Activated naive CD8-positive, alpha-beta T cell treated with anti-CD3 and anti-CD28 coated beads, Interleukin-2, amount 10 ng/mL, durations not matched to agents 7 days and 5 days (primary cell): ENCODE data around the gene PLGRKT. TPM values are rescaled to one million over a fixed set of nuclear protein-coding genes. Genes with fewer than 3 reads are reported as not detected.
"Not testable (repeated sequence)": the region's sequence is repeated elsewhere in the genome, so short reads cannot be mapped to it uniquely, and the experiment has no call there.

ENCODE experiments used
- ATAC-seq: fragments of 150-1000 bp; cut with Tn5 transposase; one replicate; pipeline ENCODE4 v1.10.0; 2021; ENCODE audit warnings: low read depth, moderate library complexity
- POLR2A ChIA-PET: fragments of 350-600 bp; sonication (Branson Sonifier 250); formaldehyde crosslinking; loops from one replicate; lab custom pipeline; 2021; ENCODE audit warnings: antibody characterized with exemption; lab: Charles Lee
- DNase-seq: peaks from one replicate; pipeline ENCODE4 v3.0.0; 2021
- H3K27ac Mint-ChIP-seq: one replicate; pipeline ENCODE4 v1.8.0; 2022; ENCODE audit warnings: mild to moderate bottlenecking, mixed read lengths
- H3K27me3 Mint-ChIP-seq: one replicate; pipeline ENCODE4 v1.8.0; 2022; ENCODE audit warnings: mild to moderate bottlenecking, moderate library complexity, mixed read lengths
- H3K36me3 Mint-ChIP-seq: one replicate; pipeline ENCODE4 v1.8.0; 2021; ENCODE audit warnings: mild to moderate bottlenecking, mixed read lengths
- H3K4me1 Mint-ChIP-seq: one replicate; pipeline ENCODE4 v1.8.0; 2021; ENCODE audit warnings: mixed read lengths
- H3K4me3 Mint-ChIP-seq: one replicate; pipeline ENCODE4 v1.8.0; 2022; ENCODE audit warnings: mild to moderate bottlenecking, moderate library complexity, mixed read lengths
- H3K9me3 Mint-ChIP-seq: one replicate; pipeline ENCODE4 v1.8.0; 2021; ENCODE audit warnings: mixed read lengths
- total RNA-seq, 2 experiments: library from RNA; stranded (reverse); gene quantifications; one replicate each; pipeline ENCODE4 v1.2.3, GENCODE V29; 2021

Gene PLGRKT
- total RNA-seq, 2 experiments from 2014 or later = 25.5 to 27.0 TPM

DNA sequence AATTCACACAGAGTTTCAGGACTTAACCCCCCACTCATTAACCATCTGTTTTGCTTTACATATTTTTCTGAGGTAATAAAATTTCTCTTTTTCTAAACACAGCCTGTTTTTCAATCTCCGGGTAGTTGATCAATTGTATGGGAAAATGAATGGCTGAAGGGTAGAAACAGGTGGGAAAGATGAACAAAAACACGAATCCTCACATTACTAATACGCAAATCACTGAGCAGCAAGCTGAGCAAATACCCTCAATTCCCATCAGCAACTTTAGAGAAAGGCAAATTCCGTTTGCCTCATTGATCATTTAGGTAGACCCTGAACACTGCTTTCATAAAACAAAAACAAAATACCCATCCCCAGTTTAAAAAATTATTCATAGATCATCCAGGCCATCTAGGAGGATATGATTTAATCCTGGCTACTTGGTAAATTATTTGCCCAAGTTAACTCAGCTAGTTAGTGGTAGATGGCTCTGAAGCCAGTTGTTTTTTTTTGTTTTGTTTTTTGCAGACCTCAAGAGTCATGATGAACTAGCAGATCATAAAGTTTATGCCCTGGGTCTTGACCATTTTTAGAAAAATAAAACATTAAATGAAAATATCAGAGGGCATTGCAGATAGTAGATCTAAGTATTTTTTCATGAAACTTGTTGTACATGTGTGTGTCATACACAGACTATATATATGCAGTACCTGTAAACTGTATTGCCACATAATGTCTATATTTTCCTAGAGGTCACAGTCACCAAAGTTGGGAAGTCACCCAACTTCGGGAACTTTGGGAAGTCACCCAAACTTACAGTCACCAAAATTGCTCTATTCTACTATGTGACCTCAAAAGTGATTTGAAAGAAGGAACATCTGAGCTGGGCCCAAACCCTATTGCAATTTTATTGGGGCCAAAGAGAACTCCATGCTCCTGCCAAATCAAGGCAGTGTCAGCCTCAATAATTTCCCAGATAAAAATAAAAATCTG is 11.0 kb upstream of the PLGRKT start:
- no peaks in the 10 kb centered on the region for H3K27me3 Mint-ChIP-seq
- H3K4me1 Mint-ChIP-seq = peaks cover 49% of the 10 kb centered on the region
- peak overlapping the region; percentile 95 for H3K27ac Mint-ChIP-seq
- H3K9me3 Mint-ChIP-seq = no peaks in the 10 kb centered on the region
- DNase-seq (no peak), ATAC-seq (no peak)
- POLR2A ChIA-PET = interaction anchor here (0.7 to 3.6 kb wide), 4 partner anchors 11 to 152 kb away, joined by 3 to 29 read pairs (median 11); partner anchors contain the start of gene PLGRKT
- peaks cover 1% of the 10 kb centered on the region for H3K36me3 Mint-ChIP-seq
- peak overlapping the region; percentile 92 for H3K4me3 Mint-ChIP-seq

DNA sequence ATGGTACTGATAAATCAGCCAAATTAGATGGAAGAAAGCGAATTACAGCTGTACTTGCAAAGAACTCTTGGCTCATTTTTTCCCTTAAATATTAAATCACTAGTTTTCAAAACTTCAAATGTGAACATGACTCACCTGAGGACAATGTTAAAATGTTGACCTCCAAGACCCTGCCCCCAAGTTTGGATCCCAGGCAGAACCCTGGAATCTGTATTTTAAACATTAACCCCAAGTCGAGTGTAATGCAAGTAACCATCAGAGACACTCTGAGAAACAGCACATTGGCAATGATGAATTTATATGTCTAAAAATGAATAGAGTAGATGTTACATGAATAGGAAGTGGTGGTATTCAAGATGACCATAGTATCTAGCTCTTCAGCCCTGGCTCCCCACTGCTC is 10.3 kb upstream of the PLGRKT start:
- POLR2A ChIA-PET = interaction anchor here (0.7 to 3.6 kb wide), 2 partner anchors 10 to 152 kb away, joined by 3 to 29 read pairs; partner anchors contain the start of gene PLGRKT
- Mint-ChIP-seq H3K4me1 (peaks cover 48% of the 10 kb centered on the region), H3K9me3 (no peaks in the 10 kb centered on the region), H3K27me3 (no peaks in the 10 kb centered on the region), H3K27ac (no peak overlapping the region), H3K36me3 (peaks cover 1% of the 10 kb centered on the region), H3K4me3 (no peak overlapping the region)
- DNase-seq = no peak
- no peak for ATAC-seq

DNA sequence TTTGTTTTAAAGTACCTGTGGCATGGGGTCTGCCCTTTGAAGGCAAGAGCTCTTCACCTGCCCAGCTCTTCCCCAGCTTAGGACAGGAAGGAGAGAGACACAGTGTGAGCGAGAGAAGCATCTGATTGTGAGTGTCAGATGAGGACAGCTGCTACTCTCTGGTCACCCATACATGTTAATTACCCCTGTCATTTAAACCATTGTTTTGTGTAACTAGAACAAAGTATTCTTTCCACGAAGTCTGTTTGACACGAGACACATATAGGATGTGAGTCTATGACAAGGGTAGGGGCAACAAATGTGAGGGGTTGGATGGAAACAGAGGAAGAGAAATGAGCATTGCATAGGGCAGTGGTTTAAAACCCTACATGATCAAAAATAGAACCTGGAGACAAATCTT is 9.6 kb upstream of the PLGRKT start:
- ATAC-seq = no peak
- peaks cover 42% of the 10 kb centered on the region for H3K4me1 Mint-ChIP-seq
- no peaks in the 10 kb centered on the region for H3K36me3 Mint-ChIP-seq
- no peak for DNase-seq
- H3K27me3 Mint-ChIP-seq = no peaks in the 10 kb centered on the region
- H3K9me3 Mint-ChIP-seq = no peaks in the 10 kb centered on the region
- POLR2A ChIA-PET = no interaction called here
- peak overlapping the region; percentile 47 for H3K27ac Mint-ChIP-seq
- peak overlapping the region; percentile 1 for H3K4me3 Mint-ChIP-seq

DNA sequence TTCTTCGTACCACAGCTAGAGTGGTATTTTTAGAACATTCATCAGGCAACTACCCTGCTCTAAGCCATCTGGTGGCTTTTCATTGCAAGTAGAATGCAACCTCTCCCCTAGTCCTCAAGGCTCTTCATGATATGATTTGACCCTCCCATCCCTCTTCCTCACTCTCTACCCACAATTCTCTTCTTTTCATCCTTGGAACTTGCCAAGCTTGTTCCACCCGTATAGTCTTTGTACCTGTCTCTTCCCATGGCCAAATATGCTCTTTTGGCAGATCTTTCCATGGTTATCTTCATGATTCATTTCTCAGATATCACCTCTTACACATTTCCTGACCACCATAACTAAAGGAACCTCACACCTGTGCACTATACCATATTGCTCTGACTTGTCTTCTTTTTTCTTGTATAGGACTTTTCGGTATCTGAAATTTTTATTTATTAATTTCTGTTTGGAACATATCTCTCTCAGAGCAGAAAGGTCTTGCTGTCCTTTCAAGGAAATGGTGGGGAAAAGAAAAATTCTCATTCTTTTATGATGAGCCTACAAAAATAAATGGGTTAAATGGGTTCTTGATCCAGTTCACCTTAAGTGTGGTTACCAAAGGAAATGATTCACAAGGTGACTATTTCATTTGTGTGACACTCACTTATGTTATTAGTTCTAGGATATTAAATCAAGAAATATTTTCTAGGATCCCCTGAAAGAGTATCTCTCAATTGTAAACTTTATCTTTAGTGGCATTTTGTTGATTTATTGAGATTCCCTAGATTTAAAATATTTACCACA is 8.9 kb upstream of the PLGRKT start:
- Mint-ChIP-seq H3K4me1 (peaks cover 38% of the 10 kb centered on the region), H3K27me3 (no peaks in the 10 kb centered on the region), H3K9me3 (no peaks in the 10 kb centered on the region), H3K36me3 (no peaks in the 10 kb centered on the region), H3K27ac (peak overlapping the region; percentile 47), H3K4me3 (peak overlapping the region; percentile 17)
- ATAC-seq = no peak
- DNase-seq = no peak
- POLR2A ChIA-PET = interaction anchor here (0.8 kb wide), 1 partner anchor 182 kb away, joined by 3 read pairs; the partner anchor contains the start of gene RIC1

DNA sequence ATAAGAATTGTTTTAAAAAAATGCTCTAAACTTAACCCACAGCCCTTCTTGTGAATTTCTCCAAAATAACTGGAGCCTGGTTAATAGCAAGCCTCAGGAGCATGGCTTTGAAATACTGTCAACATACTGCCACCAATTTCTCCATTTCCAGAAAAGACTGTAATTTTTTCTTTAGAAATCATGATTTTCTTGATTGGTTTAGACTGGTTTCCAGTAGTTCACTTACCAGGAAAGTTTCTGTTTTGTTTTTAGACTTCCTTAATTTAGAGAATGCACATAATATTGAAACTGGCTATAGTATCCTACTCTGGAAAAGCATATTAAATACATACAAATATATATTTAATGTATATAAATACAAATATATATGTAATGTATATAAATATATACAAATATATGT is 8.2 kb upstream of the PLGRKT start:
- DNase-seq (no peak), ATAC-seq (no peak)
- Mint-ChIP-seq H3K27ac (no peak overlapping the region), H3K36me3 (no peaks in the 10 kb centered on the region), H3K27me3 (no peaks in the 10 kb centered on the region), H3K4me1 (peaks cover 33% of the 10 kb centered on the region), H3K9me3 (no peaks in the 10 kb centered on the region), H3K4me3 (no peak overlapping the region)
- POLR2A ChIA-PET = interaction anchor here (0.8 kb wide), 1 partner anchor 183 kb away, joined by 3 read pairs; the partner anchor contains the start of gene RIC1

DNA sequence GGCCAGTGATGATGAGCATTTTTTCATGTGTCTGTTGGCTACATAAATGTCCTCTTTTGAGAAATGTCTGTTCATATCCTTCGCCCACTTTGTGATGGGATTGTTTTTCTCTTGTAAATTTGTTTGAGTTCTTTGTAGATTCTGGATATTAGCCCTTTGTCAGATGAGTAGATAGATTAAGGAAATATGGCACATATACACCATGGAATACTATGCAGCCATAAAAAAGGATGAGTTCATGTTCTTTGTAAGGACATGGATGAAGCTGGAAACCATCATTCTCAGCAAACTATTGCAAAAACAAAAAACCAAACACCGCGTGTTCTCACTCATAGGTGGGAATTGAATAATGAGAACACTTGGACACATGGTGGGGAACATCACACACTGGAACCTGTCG is 7.4 kb upstream of the PLGRKT start:
- H3K4me3 Mint-ChIP-seq, H3K27me3 Mint-ChIP-seq, H3K36me3 Mint-ChIP-seq, DNase-seq, H3K9me3 Mint-ChIP-seq, POLR2A ChIA-PET, H3K27ac Mint-ChIP-seq, ATAC-seq: not testable (repeated sequence)
- H3K4me1 Mint-ChIP-seq = peaks cover 33% of the 10 kb centered on the region

DNA sequence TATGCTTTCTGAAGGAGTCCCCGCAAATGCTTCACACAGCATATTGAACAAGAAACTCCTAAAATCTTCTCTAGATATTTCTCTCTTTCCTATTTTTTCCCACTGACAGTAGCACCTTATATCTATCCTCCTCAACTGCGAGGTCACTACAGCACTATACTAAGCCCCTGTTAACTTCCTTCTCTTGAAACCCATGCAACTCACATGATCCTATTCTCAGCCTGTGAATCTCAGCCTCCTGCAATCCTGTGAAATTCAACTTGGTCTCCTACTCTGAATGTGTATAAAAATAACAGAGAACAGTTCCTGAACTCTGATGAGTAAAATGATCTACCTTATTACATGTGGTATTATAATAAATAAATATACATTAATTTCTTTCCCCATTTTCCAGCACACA is 6.1 kb upstream of the PLGRKT start:
- H3K4me3 Mint-ChIP-seq = no peak overlapping the region
- no peaks in the 10 kb centered on the region for H3K27me3 Mint-ChIP-seq
- H3K4me1 Mint-ChIP-seq = peaks cover 28% of the 10 kb centered on the region
- DNase-seq = no peak
- no peaks in the 10 kb centered on the region for H3K36me3 Mint-ChIP-seq
- POLR2A ChIA-PET = no interaction called here
- ATAC-seq = no peak
- no peaks in the 10 kb centered on the region for H3K9me3 Mint-ChIP-seq
- no peak overlapping the region for H3K27ac Mint-ChIP-seq

DNA sequence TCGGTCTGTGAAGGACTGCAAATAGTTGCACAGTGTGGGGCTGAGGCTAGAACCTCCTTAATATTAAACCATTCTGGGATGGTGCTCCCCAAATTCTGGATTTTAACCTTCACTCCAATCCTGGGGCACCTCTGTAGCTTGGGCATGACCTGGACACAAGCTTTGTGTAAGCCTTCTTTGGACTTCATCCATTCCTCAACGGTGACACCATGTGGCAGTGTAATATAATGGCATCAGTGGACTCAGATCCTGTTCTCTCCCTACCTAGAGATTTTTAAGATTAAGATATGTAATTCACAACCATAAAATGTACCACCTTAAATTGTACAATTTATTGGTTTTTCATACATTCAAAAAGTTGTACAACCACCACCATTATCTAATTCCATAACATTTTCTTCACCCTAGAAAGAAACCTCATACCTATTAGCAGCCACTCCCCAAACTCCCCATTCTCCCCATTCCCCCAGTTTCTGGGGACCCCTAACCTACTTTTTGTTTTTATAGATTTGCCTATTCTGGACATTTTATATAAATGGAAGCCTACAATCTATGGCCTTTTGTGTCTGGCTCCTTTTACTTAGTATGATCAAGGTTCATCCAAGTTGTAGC is 4.8 kb upstream of the PLGRKT start:
- DNase-seq (no peak), ATAC-seq (no peak)
- Mint-ChIP-seq H3K4me1 (peaks cover 22% of the 10 kb centered on the region), H3K36me3 (no peaks in the 10 kb centered on the region), H3K4me3 (no peak overlapping the region), H3K9me3 (no peaks in the 10 kb centered on the region), H3K27ac (no peak overlapping the region), H3K27me3 (no peaks in the 10 kb centered on the region)
- POLR2A ChIA-PET = no interaction called here

DNA sequence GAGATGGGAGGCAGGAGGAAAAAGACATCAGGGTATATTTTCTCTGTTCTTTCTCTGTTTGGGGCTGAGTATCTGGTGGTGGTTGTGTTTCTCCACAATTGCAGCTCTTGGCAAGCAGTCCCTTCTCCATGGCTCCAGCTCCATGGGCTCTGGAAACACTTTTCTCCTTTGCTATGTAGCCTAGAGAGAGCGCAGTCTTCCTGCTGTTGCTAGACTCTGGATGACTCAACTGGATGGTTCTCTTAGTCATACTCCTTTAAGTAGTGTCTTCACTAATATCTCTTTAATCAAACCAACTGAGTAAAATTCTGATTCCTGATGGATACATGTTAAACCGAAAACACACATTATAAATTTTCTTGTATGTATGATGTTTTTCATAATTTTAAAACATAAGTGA is 3.3 kb upstream of the PLGRKT start:
- DNase-seq (no peak), ATAC-seq (no peak)
- Mint-ChIP-seq H3K36me3 (peaks cover 7% of the 10 kb centered on the region), H3K27ac (no peak overlapping the region), H3K4me3 (no peak overlapping the region), H3K4me1 (peaks cover 22% of the 10 kb centered on the region), H3K27me3 (no peaks in the 10 kb centered on the region), H3K9me3 (no peaks in the 10 kb centered on the region)
- POLR2A ChIA-PET = no interaction called here

DNA sequence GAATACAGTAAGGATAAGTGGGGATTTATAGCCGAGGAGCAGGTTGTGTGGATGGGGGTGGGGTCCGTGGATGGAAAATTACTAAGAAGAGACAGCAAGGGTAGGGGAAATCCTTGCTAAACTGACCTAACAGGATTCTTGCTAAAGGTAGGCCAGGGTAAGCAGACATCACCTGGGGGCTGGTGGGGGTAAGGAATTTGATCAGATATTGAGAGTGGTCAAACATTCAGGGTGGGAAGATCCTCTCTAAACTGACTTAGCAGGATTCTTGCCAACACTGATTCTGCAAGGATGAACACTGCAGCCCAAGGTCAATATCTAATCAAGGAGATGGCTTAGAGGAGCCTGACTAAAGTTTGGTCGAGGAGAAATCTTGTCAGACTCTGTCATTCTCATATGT is 2.7 kb upstream of the PLGRKT start:
- H3K36me3 Mint-ChIP-seq = peaks cover 12% of the 10 kb centered on the region
- no peak for DNase-seq
- H3K9me3 Mint-ChIP-seq = no peaks in the 10 kb centered on the region
- POLR2A ChIA-PET = no interaction called here
- H3K27me3 Mint-ChIP-seq = no peaks in the 10 kb centered on the region
- peaks cover 23% of the 10 kb centered on the region for H3K4me1 Mint-ChIP-seq
- no peak for ATAC-seq
- H3K27ac Mint-ChIP-seq = no peak overlapping the region
- H3K4me3 Mint-ChIP-seq = no peak overlapping the region

DNA sequence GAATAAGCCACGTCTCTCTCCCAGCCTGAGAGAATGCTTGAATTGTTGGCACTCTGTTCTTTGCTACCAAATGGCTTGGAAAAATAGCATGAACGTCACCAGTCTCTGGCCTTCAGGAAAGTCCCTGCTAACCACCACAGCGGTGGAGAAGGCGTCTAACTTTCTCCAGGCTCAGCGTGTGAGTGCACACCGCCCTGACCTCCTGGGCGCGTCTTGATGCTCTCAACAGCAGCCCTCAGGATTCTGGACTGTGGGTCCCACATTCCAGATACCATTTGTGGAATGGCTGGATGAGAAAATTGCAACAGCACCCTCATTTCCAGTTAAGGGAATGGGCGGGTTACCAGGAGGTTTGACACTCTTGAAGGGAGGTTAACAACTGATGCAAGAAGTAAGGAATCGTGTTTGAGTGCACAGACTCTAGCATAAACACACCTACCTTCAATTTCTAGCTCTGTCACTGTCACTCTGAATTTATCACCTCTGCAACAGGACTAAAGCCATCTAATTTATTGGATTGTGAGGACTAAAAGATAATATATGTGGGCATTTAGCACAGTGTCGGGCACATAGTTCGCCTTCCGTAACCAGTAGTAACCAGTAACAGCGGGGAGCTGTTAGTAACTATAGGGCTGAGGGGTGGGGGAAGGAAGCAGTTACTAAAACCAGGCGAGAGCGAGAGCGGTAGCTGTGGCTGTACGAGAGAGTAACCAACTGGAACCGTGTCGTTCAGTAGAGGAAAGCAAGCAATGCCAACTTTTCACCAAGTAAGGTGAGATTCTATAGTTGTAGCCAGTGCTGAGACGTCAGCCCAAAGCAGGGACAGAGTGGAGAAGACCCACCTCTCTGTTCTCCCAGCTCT is 807 bp upstream of the PLGRKT start:
- ATAC-seq (peak; percentile 7), DNase-seq (no peak)
- Mint-ChIP-seq H3K27me3 (no peaks in the 10 kb centered on the region), H3K4me1 (peaks cover 20% of the 10 kb centered on the region), H3K9me3 (peaks cover 2% of the 10 kb centered on the region), H3K4me3 (peak overlapping the region; percentile 94), H3K27ac (peak overlapping the region; percentile 93), H3K36me3 (peaks cover 20% of the 10 kb centered on the region)
- POLR2A ChIA-PET = interaction anchor here (1.4 to 2.7 kb wide), 6 partner anchors 11 to 698 kb away, joined by 3 to 29 read pairs (median 6); partner anchors contain the start of genes AK3, CD274, JAK2 and RIC1

DNA sequence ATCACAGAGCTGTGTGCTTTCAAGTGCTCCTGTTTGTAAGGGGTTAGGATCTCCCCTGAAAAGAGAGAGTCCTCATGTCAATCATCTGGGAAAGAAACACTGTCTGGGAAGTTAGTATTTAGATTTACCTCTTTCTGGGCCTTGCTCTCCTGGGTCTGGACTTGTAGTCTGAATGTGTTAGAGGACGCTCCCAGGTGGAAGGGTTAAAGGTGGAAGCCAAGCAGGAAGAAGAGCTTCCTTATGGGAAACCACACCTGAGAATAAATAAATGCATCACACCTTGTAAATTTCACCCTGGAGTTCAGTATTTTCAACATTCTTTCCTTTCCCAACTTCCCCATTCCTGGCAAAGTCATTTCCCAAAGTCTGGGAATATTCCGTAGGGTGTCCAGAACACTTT is 1.3 kb downstream of the PLGRKT start:
- peaks cover 20% of the 10 kb centered on the region for H3K4me1 Mint-ChIP-seq
- POLR2A ChIA-PET = interaction anchor here (2.0 kb wide), 1 partner anchor 11 kb away, joined by 6 read pairs; no protein-coding TSS in a partner anchor
- no peak for DNase-seq
- peaks cover 34% of the 10 kb centered on the region for H3K36me3 Mint-ChIP-seq
- peak overlapping the region; percentile 93 for H3K27ac Mint-ChIP-seq
- H3K4me3 Mint-ChIP-seq = peak overlapping the region; percentile 94
- peaks cover 2% of the 10 kb centered on the region for H3K9me3 Mint-ChIP-seq
- no peak for ATAC-seq
- no peaks in the 10 kb centered on the region for H3K27me3 Mint-ChIP-seq
